NCI-H2171 treated with DMSO at 0.1 percent for 48 hours (cell line): ENCODE data around the gene C2CD2.

Source experiments
- DNase-seq: peaks from one replicate; lab custom pipeline; 2025; lab: John Stamatoyannopoulos, UW

C2CD2 gene

GRCh38 chr21:41865002-41865777 is 88.6 kb downstream of the C2CD2 start:
- no peak for DNase-seq

- DNase-seq = no peak
Measured at GRCh38 chr21:41864311-41865001, 89.4 kb downstream of the C2CD2 start.

GRCh38 chr21:41863439-41863740 is 90.4 kb downstream of the C2CD2 start:
- no peak for DNase-seq

GRCh38 chr21:41861987-41862386 is 91.8 kb downstream of the C2CD2 start:
- no peak for DNase-seq

- no peak for DNase-seq
Measured at GRCh38 chr21:41861255-41861654, 92.6 kb downstream of the C2CD2 start.

- DNase-seq = no peak
Measured at GRCh38 chr21:41859297-41859980, 94.4 kb downstream of the C2CD2 start.

- DNase-seq = no peak
Measured at GRCh38 chr21:41858466-41859296, 95.1 kb downstream of the C2CD2 start.

- DNase-seq = no peak
Measured at GRCh38 chr21:41857771-41858300, 96.0 kb downstream of the C2CD2 start.

GRCh38 chr21:41856572-41856971 is 97.2 kb downstream of the C2CD2 start:
- DNase-seq = no peak

GRCh38 chr21:41854426-41854995 is 99.3 kb downstream of the C2CD2 start:
- no peak for DNase-seq

GRCh38 chr21:41852929-41853320 is 100.9 kb downstream of the C2CD2 start:
- no peak for DNase-seq

GRCh38 chr21:41852151-41852928 is 101.5 kb downstream of the C2CD2 start:
- DNase-seq = no peak

GRCh38 chr21:41851090-41851790 is 102.6 kb downstream of the C2CD2 start:
- DNase-seq = no peak

- DNase-seq = no peak
Measured at GRCh38 chr21:41850085-41850484, 103.7 kb downstream of the C2CD2 start.

- no peak for DNase-seq
Measured at GRCh38 chr21:41848958-41849580, 104.7 kb downstream of the C2CD2 start.

GRCh38 chr21:41848533-41848932 is 105.3 kb downstream of the C2CD2 start:
- no peak for DNase-seq

GRCh38 chr21:41847066-41847804 is 106.6 kb downstream of the C2CD2 start:
- DNase-seq = no peak

- no peak for DNase-seq
Measured at GRCh38 chr21:41846536-41846935, 107.3 kb downstream of the C2CD2 start.

GRCh38 chr21:41846033-41846317 is 107.8 kb downstream of the C2CD2 start:
- DNase-seq = no peak
